ENCODE data around the gene DYNLL1.
"Not testable (repeated sequence)": the region's sequence is repeated elsewhere in the genome, so short reads cannot be mapped to it uniquely, and the experiment has no call there.

- not testable (repeated sequence) for TF ChIP-seq MAFK (IDR thresholded peaks at IDR 0.05; ENCODE audit: partially characterized antibody); CTCF (IDR thresholded peaks at IDR 0.05); JUN (IDR thresholded peaks at IDR 0.05); ZNF302 (CRISPR knock-in tag; IDR thresholded peaks at IDR 0.05); MAZ (IDR thresholded peaks at IDR 0.05; ENCODE audit: borderline replicate concordance, low read depth, low read length); SMC3 (IDR thresholded peaks at IDR 0.05); GATA3 (IDR thresholded peaks at IDR 0.05; ENCODE audit: borderline replicate concordance)
Observed at GRCh38 chr12:120519324-120519723, 23.4 kb downstream of the DYNLL1 start.

Measured in A549 (cell line).